Skeletal muscle tissue (tissue), 4 donors: ENCODE results near the gene UMOD. TPM values are rescaled to one million over a fixed set of nuclear protein-coding genes. Genes with fewer than 3 reads are reported as not detected.
A peak's percentile ranks its signal among the peaks of the same experiment; 100 is the strongest.

Experiments
- H3K27ac ChIP-seq: one replicate; pipeline ENCODE4 v1.7.0; 2013; ENCODE audit warnings: mild to moderate bottlenecking, low read depth, low read length, inconsistent platforms
- H3K27me3 ChIP-seq, 3 donors: one replicate each; pipeline ENCODE4 v1.7.0; 2013; ENCODE audit warnings: low read length in 3 of 3; ENCODE audit not compliant: control insufficient read depth in 3 of 3, insufficient read depth in 3 of 3
- H3K36me3 ChIP-seq, 3 donors: one replicate each; pipeline ENCODE4 v1.7.0; 2013; ENCODE audit warnings: low read length in 3 of 3; ENCODE audit not compliant: control insufficient read depth in 3 of 3, insufficient read depth in 3 of 3
- H3K4me1 ChIP-seq, 3 donors: one replicate each; pipeline ENCODE4 v1.7.0; 2013; ENCODE audit warnings: low read length in 3 of 3, mild to moderate bottlenecking in 3 of 3; ENCODE audit not compliant: control insufficient read depth in 3 of 3, insufficient read depth in 3 of 3
- H3K4me3 ChIP-seq, 3 donors: one replicate each; pipeline ENCODE4 v1.7.0; 2013; ENCODE audit warnings: low read length in 3 of 3
- H3K9ac ChIP-seq, 3 donors: one replicate each; pipeline ENCODE4 v1.7.0; 2013; ENCODE audit warnings: low read length in 3 of 3, mild to moderate bottlenecking in 3 of 3, moderate library complexity in 2 of 3, low read depth in 1 of 3
- H3K9me3 ChIP-seq, 3 donors: one replicate each; pipeline ENCODE4 v1.7.0; 2013; ENCODE audit warnings: low read length in 3 of 3; ENCODE audit not compliant: control insufficient read depth in 3 of 3
- total RNA-seq: library from RNA; depleted of rRNA; stranded (reverse); fragments of >200 nt; gene quantifications from one replicate; pipeline ENCODE4 v1.2.3, GENCODE V29; 2014
- donor health status: Osteomylitis.

The UMOD gene
- total RNA-seq, 1 donor from 2014 or later, result not detected

GRCh38 chr16:20388854-20389253, 36.3 kb upstream of the UMOD start:
- Histone ChIP-seq H3K9ac (no peak overlapping the region), H3K4me1 (peaks cover 3 to 5% (median 3%) of the 10 kb centered on the region in 3 donors), H3K4me3 (no peak overlapping the region), H3K27ac (no peak overlapping the region), H3K27me3 (peaks cover 0 to 5% (median 5%) of the 10 kb centered on the region in 3 donors), H3K9me3 (no peaks in the 10 kb centered on the region), H3K36me3 (no peaks in the 10 kb centered on the region)

GRCh38 chr16:20387978-20388377, 35.5 kb upstream of the UMOD start:
- Histone ChIP-seq H3K27me3 (peaks cover 0 to 5% (median 5%) of the 10 kb centered on the region in 3 donors), H3K9ac (no peak overlapping the region), H3K36me3 (no peaks in the 10 kb centered on the region), H3K4me3 (no peak overlapping the region), H3K27ac (no peak overlapping the region), H3K9me3 (no peaks in the 10 kb centered on the region), H3K4me1 (peaks cover 0 to 5% (median 3%) of the 10 kb centered on the region in 3 donors)

DNA sequence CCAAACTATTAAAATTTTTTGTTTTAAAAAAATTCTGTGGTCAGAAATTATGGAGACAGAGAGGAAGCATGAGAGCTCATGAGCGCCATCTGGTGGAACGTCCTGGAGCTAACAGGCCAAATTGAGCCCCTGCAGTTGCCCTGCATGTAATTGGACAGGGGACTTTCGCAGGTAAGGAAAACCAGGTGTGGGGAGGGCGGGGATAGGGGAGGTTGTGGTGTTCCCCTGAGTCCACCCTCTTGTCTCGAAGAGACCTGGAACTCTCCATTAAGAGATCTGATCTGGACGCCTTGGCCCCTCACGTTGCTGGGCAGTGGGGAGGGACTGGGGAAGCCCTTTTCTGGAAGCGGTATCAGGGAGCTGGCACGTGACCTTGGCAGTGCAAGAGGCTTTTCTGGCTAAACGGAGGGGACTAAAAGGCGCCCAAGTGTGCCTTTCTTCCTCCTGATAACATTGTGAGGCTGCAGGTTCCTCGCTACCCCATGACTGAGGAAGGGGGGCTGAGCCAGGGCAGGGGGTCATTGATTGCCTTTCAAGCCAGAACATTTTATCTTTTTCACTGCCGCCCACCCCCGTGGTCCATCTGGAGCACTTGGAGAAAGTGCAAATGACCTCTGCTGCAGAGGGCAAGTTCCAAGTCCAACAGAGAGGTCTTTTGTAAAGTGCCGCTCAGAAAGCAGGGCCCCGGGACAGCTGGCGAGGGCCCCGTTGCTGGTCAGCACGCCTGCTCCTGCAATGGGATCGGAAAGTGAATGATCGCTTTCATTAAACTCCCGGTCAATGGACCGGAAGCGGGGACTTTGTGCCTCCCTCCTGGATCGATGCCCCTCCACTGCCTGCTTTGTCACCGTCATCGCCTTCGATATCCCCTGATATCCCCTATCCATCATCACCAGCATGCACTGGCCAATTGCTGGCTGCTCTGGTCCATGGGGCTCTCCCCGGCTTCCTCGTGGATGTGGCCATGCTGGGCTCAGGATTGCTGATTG, 33.6 kb upstream of the UMOD start:
- no peaks in the 10 kb centered on the region for H3K9me3 ChIP-seq
- H3K4me1 ChIP-seq, result peaks cover 0 to 5% (median 3%) of the 10 kb centered on the region in 3 donors
- H3K9ac ChIP-seq, result no peak overlapping the region
- peak overlapping the region in 1 of 3 donors; percentile 9 for H3K4me3 ChIP-seq
- H3K27me3 ChIP-seq, result peaks cover 0 to 5% (median 5%) of the 10 kb centered on the region in 3 donors
- H3K36me3 ChIP-seq, result no peaks in the 10 kb centered on the region
- no peak overlapping the region for H3K27ac ChIP-seq

DNA sequence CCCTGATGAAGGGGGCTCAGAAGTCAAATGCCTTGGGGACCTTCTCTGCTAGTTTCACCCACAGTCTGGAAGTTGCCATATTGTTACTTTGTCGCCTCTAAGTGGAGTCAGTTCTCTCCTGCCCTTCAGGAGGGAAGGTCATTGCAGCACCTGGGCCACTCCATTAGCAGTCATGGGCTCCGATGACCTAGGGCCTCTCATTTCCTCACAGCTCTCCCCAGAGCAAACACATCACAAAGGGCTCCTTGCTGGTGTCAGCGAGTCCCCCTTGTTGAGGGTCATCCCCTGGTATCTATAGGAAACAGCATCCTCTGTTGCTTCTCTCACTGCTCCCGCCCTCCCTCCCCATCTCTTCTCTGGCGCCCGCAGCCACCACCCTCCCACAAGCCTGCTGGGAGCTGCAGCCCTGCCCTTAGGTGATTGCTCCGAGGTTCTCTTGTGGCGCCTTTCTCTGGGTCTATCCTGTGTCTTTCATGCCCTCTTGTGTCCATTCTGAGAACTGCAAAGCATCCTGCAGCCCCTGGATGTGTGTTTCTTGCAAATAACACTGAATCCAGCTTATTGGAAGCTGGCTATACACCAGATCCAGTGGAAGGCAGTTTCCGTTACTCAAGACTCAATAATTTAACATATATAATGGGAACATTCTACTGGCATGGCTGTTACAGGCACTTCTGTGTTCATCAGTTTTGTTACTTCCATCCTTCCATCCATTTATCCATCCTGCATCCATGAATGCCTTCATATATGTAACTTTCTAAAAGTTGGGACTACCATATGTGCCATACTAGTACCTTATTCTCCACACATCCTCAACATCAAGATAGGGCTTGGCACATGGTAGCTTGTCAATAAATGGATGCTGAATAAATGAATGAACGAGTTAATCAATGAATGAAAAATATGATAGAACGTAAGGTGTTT, 30.9 kb upstream of the UMOD start:
- no peak overlapping the region for H3K27ac ChIP-seq
- no peaks in the 10 kb centered on the region for H3K36me3 ChIP-seq
- peaks cover 0 to 5% (median 3%) of the 10 kb centered on the region in 3 donors for H3K4me1 ChIP-seq
- no peak overlapping the region for H3K4me3 ChIP-seq
- H3K9ac ChIP-seq, result no peak overlapping the region
- no peaks in the 10 kb centered on the region for H3K9me3 ChIP-seq
- H3K27me3 ChIP-seq, result peaks cover 0 to 5% (median 5%) of the 10 kb centered on the region in 3 donors

GRCh38 chr16:20382202-20382948, 29.9 kb upstream of the UMOD start:
- no peaks in the 10 kb centered on the region for H3K9me3 ChIP-seq
- peaks cover 0 to 5% (median 5%) of the 10 kb centered on the region in 3 donors for H3K27me3 ChIP-seq
- H3K9ac ChIP-seq, result no peak overlapping the region
- H3K4me3 ChIP-seq, result no peak overlapping the region
- H3K36me3 ChIP-seq, result no peaks in the 10 kb centered on the region
- no peak overlapping the region for H3K27ac ChIP-seq
- peaks cover 0 to 5% (median 3%) of the 10 kb centered on the region in 3 donors for H3K4me1 ChIP-seq

GRCh38 chr16:20380782-20381181, 28.3 kb upstream of the UMOD start:
- no peak overlapping the region for H3K27ac ChIP-seq
- H3K9ac ChIP-seq, result no peak overlapping the region
- H3K36me3 ChIP-seq, result no peaks in the 10 kb centered on the region
- H3K4me3 ChIP-seq, result no peak overlapping the region
- H3K27me3 ChIP-seq, result no peaks in the 10 kb centered on the region
- no peaks in the 10 kb centered on the region for H3K9me3 ChIP-seq
- no peaks in the 10 kb centered on the region for H3K4me1 ChIP-seq

DNA sequence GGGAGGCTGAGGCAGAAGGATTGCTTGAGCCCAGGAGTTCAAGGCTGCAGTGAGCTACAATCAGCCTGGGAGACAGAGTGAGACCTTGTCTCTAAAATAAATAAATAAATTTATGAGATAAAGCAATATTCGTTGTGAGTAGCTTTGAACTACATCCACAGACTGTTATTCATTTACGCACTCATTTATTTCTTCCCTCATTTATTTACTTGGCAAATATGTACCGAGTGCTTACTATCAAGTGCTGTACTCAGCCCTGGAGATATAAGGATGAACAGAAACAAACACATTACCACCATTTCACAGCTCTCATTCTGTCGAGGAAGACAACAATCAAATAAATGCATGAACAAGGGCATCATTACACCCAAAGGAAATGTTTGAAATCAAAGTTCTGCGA, 24.7 kb upstream of the UMOD start:
- H3K36me3 ChIP-seq, result no peaks in the 10 kb centered on the region
- peaks cover 0 to 5% (median 0%) of the 10 kb centered on the region in 3 donors for H3K9me3 ChIP-seq
- H3K4me1 ChIP-seq, result no peaks in the 10 kb centered on the region
- no peak overlapping the region for H3K9ac ChIP-seq
- H3K27me3 ChIP-seq, result peaks cover 0 to 2% (median 0%) of the 10 kb centered on the region in 3 donors
- no peak overlapping the region for H3K4me3 ChIP-seq
- no peak overlapping the region for H3K27ac ChIP-seq

- Histone ChIP-seq H3K4me3 (no peak overlapping the region), H3K36me3 (no peaks in the 10 kb centered on the region), H3K27ac (no peak overlapping the region), H3K9me3 (peaks cover 0 to 5% (median 0%) of the 10 kb centered on the region in 3 donors), H3K27me3 (peaks cover 0 to 4% (median 2%) of the 10 kb centered on the region in 3 donors), H3K9ac (no peak overlapping the region), H3K4me1 (no peaks in the 10 kb centered on the region)
Measured at GRCh38 chr16:20372701-20373100, 20.2 kb upstream of the UMOD start.

DNA sequence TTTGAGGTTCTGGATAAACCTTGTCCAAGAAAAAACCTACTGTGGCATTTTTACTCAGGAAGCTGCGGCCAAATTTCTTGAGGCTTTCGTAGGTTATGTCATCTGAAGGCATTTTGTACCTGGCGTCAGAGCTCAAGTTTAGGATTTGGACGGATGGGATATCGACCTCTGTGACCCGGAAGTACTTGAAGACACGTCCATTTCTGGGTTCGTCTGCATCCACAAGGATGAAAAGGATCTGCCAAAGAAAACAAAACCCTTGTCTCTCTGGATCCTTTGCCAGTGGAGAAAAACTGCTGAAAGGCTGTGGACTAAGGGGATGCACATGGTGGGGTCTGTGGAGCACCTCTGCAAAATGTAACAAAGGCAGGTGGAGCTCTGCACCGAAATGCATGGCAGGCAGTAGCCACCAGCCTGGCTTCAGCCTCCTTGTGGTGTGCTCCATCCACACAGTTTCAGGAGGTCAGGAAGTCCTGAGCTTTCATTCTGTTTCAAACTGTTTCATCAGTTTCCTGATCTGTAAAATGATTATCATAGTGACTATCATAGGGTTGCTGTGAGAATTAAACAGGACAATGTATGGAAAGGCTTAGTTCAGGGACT, 17.0 kb upstream of the UMOD start:
- H3K9ac ChIP-seq, result no peak overlapping the region
- H3K9me3 ChIP-seq, result peaks cover 0 to 5% (median 0%) of the 10 kb centered on the region in 3 donors
- H3K4me1 ChIP-seq, result no peaks in the 10 kb centered on the region
- H3K27ac ChIP-seq, result no peak overlapping the region
- H3K4me3 ChIP-seq, result no peak overlapping the region
- H3K36me3 ChIP-seq, result no peaks in the 10 kb centered on the region
- H3K27me3 ChIP-seq, result peaks cover 0 to 5% (median 4%) of the 10 kb centered on the region in 3 donors
